ENCODE data around the gene SV2B.

- TF ChIP-seq CTCF (IDR thresholded peaks at IDR 0.05; ENCODE audit: insufficient read depth, low read depth, low read length): peak; percentile 90
- TF ChIP-seq EZH2 (IDR thresholded peaks at IDR 0.05; ENCODE audit: insufficient read depth, low read length): no peak
These were observed 171.6 kb downstream of the SV2B start for GRCh38 chr15:91271565-91272153.

Data from astrocyte (in vitro differentiated cells and primary cell).